ENCODE results near the gene FAM114A1.

The FAM114A1 gene

DNA sequence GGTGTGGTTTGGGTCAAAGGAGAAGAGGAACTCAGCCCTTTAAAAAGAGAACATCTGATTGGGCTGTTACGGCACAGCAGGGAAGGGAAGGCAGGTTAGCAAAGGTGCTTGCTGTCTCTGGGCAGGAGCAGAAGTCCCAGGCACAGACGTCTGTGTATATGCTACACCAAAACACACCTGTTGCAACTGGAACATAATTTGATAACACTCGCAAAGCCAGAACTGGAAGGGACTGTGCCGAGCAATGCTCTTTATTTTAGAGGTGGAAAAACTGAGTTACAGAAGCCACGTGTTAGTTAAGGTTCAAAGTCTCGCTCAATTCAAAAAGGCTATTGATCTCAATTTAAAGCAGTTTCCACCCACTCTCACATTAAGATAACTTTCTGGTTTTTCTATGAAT is 2.2 kb upstream of the FAM114A1 start:
- Histone ChIP-seq H3K27ac (ENCODE audit: low read depth, low read length) (no peak overlapping the region), H3K9me3 (ENCODE audit: control insufficient read depth, insufficient read depth, low read length) (no peaks in the 10 kb centered on the region), H3K9me2 (replicated peaks; ENCODE audit: control insufficient read depth, low read length) (no peaks in the 10 kb centered on the region), H3K4me3 (ENCODE audit: low read length) (no peak overlapping the region), H3F3A (ENCODE audit: control insufficient read depth, insufficient read depth) (0 out of 2 replicates have a peak, but pooled peaks cover 4% of the 10 kb centered on the region), H3K27me3 (ENCODE audit: control insufficient read depth, low read length) (no peaks in the 10 kb centered on the region), H3K36me3 (ENCODE audit: control insufficient read depth, low read length) (no peaks in the 10 kb centered on the region), H3K4me1 (ENCODE audit: control insufficient read depth, low read length) (peaks cover 21% of the 10 kb centered on the region), H3K79me2 (ENCODE audit: control insufficient read depth, low read length) (no peaks in the 10 kb centered on the region), H4K20me1 (ENCODE audit: control insufficient read depth, insufficient read depth, low read depth, low read length) (no peaks in the 10 kb centered on the region), H3K4me2 (ENCODE audit: low read length) (no peak overlapping the region)
- TF ChIP-seq CTCF (IDR thresholded peaks at IDR 0.05; ENCODE audit: low read depth, low read length, poor library complexity, severe bottlenecking) (no peak), EZH2phosphoT487 (IDR thresholded peaks at IDR 0.05; ENCODE audit: borderline replicate concordance, low read length) (no peak)

DNA sequence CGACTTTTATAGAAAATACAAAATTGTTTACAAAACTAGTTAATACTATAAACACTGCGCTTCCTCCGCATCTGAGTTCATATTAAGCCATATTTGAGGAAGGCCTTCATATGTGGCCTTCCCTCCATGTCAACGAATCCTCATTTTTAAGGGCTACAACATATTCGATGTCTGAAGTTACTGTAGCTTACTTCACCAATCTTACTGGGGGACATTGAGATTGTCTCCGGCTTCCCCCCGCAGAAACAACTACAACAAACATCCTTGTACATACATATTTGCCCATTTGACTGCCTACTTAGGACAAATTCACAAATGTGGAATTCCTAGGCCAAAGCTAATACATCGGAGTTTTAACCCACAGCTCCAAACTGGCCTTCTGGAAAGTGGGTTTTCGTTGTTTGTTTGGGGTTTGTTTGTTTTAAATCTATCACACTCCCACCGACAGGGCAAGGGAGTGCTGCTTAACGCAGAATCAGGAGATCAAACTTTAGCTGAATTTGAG is 581 bp upstream of the FAM114A1 start:
- Histone ChIP-seq H3K27ac (ENCODE audit: low read depth, low read length) (no peak overlapping the region), H3K4me3 (ENCODE audit: low read length) (peak overlapping the region; percentile 72), H3K9me2 (replicated peaks; ENCODE audit: control insufficient read depth, low read length) (no peaks in the 10 kb centered on the region), H3K27me3 (ENCODE audit: control insufficient read depth, low read length) (no peaks in the 10 kb centered on the region), H4K20me1 (ENCODE audit: control insufficient read depth, insufficient read depth, low read depth, low read length) (no peaks in the 10 kb centered on the region), H3K36me3 (ENCODE audit: control insufficient read depth, low read length) (no peaks in the 10 kb centered on the region), H3K4me1 (ENCODE audit: control insufficient read depth, low read length) (peaks cover 12% of the 10 kb centered on the region), H3K9me3 (ENCODE audit: control insufficient read depth, insufficient read depth, low read length) (no peaks in the 10 kb centered on the region), H3F3A (ENCODE audit: control insufficient read depth, insufficient read depth) (0 out of 2 replicates have a peak, but pooled peaks cover 4% of the 10 kb centered on the region), H3K4me2 (ENCODE audit: low read length) (peak overlapping the region; percentile 83), H3K79me2 (ENCODE audit: control insufficient read depth, low read length) (no peaks in the 10 kb centered on the region)
- TF ChIP-seq CTCF (IDR thresholded peaks at IDR 0.05; ENCODE audit: low read depth, low read length, poor library complexity, severe bottlenecking) (no peak), EZH2phosphoT487 (IDR thresholded peaks at IDR 0.05; ENCODE audit: borderline replicate concordance, low read length) (no peak)

GRCh38 chr4:38868059-38868960 is 704 bp downstream of the FAM114A1 start:
- no peaks in the 10 kb centered on the region for H3K79me2 ChIP-seq (ENCODE audit: control insufficient read depth, low read length)
- H4K20me1 ChIP-seq (ENCODE audit: control insufficient read depth, insufficient read depth, low read depth, low read length): no peaks in the 10 kb centered on the region
- H3K4me2 ChIP-seq (ENCODE audit: low read length): peak overlapping the region; percentile 83
- peak overlapping the region; percentile 72 for H3K4me3 ChIP-seq (ENCODE audit: low read length)
- H3K9me2 ChIP-seq (replicated peaks; ENCODE audit: control insufficient read depth, low read length): no peaks in the 10 kb centered on the region
- no peak overlapping the region for H3K27ac ChIP-seq (ENCODE audit: low read depth, low read length)
- no peak for TF ChIP-seq EZH2phosphoT487 (IDR thresholded peaks at IDR 0.05; ENCODE audit: borderline replicate concordance, low read length)
- TF ChIP-seq CTCF (IDR thresholded peaks at IDR 0.05; ENCODE audit: low read depth, low read length, poor library complexity, severe bottlenecking): no peak
- no peaks in the 10 kb centered on the region for H3K36me3 ChIP-seq (ENCODE audit: control insufficient read depth, low read length)
- H3K27me3 ChIP-seq (ENCODE audit: control insufficient read depth, low read length): no peaks in the 10 kb centered on the region
- H3F3A ChIP-seq (ENCODE audit: control insufficient read depth, insufficient read depth): 0 out of 2 replicates have a peak, but pooled peaks cover 4% of the 10 kb centered on the region
- H3K4me1 ChIP-seq (ENCODE audit: control insufficient read depth, low read length): peaks cover 12% of the 10 kb centered on the region
- no peaks in the 10 kb centered on the region for H3K9me3 ChIP-seq (ENCODE audit: control insufficient read depth, insufficient read depth, low read length)

Data from DOHH2 (cell line).